GM21526 (cell line): Measurements from ENCODE around the gene FTCD.
"Not testable (repeated sequence)": the region's sequence is repeated elsewhere in the genome, so short reads cannot be mapped to it uniquely, and the experiment has no call there.

Source experiments
- ATAC-seq: cut with Tn5 transposase; IDR thresholded peaks from one replicate; pipeline ENCODE4 v1.9.1; 2021; ENCODE audit warnings: moderate library complexity; ENCODE audit not compliant: unreplicated experiment, low FRiP score

Gene FTCD

GRCh38 chr21:46188226-46189212 is 33.1 kb upstream of the FTCD start:
- ATAC-seq: no peak

DNA sequence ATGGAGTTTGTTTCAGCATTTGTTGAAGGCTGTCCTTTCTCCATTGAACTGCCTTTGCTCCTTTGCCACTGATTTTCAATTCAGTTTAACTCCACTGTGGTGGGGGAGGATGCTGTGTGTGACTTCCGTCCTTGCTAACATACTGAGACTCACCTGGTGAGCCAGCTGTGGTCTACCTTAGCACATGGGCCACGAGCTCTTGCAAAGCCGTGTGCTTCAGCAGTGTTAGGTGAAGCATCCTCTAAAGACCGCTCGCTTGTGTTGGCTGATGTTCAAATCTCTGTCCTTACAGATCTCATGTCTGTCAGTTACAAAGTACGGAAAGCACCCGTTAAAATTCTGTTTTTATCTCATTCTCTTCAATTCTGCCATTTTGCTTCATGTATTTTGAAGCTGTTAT is 32.4 kb upstream of the FTCD start:
- ATAC-seq: no peak

- no peak for ATAC-seq
Observed at GRCh38 chr21:46187261-46187660, 31.9 kb upstream of the FTCD start.

- no peak for ATAC-seq
Observed at GRCh38 chr21:46185716-46186115, 30.3 kb upstream of the FTCD start.

DNA sequence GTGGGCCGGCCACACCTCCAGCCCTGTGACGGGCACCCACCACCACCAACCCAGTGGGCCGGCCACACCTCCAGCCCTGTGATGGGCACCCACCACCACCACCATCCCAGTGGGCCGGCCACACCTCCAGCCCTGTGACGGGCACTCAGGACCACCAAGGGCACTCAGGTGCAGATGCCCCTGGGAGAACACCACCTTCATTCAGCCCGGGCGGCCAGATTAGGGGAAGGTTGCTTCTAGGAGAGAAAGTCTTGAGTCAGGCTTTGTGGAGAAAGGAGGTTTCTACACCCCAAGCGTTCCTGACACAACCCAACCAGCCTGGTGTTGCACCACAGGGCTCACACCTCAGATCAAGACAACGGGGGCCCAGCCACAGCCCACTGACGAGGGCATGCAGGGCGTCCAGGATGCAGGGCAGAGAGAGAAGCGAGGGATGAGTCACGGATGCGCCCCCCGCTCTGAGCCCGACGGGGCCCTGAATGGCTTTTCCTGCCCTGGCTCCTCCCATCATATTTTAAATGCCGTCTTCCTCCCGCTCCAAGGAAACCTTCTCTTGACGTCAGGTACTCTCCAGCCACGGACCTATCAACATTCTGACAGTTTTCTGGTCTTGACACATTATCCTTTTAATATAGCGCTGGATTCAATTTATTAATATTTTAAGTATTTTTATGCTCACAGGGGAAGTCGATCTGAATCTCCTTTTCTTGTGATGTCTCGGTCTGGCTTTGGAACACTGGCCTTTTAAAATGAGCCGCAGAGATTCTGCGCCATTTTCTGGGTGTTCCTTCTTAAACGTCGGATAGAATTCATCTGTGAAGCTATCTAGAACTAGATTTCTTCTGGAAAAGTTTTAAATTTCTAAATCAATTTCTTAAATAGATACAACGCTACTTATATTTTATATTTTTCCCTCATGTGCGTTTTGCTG is 29.5 kb upstream of the FTCD start:
- no peak for ATAC-seq

- ATAC-seq: no peak
Observed at GRCh38 chr21:46183910-46184624, 28.7 kb upstream of the FTCD start, which contains the start of gene SPATC1L. TSS of gene SPATC1L (minus strand) at chr21:46184459. CDS start at chr21:46182816, 1,643 bp downstream.

DNA sequence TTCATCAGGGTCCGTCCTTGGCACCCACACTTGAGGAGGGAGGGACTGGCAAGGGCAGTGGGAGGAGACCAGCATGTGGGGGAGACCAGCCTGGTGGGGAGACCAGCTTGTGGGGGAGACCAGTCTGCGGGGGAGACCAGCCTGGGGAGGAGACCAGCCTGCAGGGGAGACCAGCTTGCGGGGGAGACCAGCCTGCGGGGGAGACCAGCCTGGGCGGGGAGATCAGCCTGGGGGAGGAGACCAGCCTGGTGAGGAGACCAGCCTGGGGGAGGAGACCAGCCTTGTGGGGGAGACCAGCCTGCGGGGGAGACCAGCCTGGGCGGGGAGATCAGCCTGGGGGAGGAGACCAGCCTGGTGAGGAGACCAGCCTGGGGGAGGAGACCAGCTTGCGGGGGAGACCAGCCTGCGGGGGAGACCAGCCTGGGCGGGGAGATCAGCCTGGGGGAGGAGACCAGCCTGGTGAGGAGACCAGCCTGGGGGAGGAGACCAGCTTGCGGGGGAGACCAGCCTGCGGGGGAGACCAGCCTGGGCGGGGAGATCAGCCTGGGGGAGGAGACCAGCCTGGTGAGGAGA is 28.0 kb upstream of the FTCD start:
- ATAC-seq: not testable (repeated sequence)

DNA sequence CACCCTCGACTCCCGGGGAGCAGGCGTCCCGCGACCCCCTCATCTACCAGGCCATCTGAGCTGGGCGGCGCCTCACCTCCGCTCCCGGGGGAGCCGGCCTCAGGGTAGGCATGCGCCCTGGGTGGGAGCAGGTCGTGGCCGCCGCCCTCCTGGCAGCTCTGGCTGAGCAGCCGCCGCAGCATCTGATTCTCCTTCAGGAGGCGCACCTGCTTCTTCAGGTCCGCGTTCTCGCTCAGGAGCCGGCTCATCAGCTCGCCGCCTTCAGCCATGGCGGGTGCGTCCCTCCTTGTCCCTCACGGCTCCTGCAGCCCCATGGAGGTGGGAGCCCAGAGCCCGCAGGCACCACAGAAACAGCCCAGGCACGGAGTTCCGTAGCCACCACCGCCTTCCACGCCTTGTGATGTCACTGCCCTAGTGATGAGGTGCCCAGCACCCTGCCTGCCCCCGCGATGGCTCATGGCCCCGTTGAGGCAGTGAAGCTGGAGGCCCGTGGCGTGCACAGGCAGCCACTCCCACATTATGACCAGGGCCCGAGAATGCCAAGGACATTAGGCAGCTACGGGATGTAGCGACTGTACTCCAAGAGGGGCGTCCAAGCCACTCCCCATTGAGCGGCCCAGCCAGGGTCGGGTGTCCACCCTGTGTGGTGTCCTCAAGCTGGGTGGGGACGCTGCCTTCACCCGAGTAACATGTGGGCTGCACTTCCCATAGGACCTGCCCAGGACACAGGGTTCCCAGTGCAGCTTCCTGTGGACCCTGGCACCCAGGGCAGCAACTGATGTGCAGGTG is 27.4 kb upstream of the FTCD start:
- no peak for ATAC-seq

- no peak for ATAC-seq
Observed at GRCh38 chr21:46181953-46182547, 26.7 kb upstream of the FTCD start.

GRCh38 chr21:46181436-46181835 is 26.1 kb upstream of the FTCD start:
- ATAC-seq: no peak

DNA sequence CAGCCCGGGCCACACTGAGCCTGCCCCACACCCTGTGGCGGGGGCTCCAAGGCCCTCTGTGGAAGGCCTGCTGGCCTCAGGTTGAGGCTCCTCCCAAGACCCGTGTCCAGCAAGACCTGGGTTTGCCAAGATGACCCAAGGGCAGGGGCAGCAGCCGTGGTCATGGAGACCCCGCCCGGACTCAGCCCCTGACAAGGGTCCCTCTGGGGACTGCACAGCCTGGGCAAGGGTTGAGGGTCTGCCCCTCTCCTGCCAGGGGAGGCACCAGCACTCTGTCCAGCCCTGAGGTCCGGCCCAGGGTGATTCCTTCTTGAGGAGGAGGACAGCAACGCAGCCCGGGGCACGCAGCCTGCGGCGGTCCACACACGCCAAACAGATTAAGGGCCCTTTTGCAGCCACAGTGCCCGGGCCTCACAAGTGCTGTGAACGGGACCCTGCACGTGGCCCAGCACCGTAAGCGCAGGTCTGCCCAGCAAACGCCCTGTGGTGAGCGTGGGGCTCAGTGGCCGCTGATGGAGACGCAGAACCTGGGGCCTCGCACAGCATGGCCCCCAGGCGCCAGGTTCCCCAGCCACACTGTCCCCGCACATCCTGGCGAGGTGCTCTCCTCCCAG is 25.5 kb upstream of the FTCD start:
- no peak for ATAC-seq

DNA sequence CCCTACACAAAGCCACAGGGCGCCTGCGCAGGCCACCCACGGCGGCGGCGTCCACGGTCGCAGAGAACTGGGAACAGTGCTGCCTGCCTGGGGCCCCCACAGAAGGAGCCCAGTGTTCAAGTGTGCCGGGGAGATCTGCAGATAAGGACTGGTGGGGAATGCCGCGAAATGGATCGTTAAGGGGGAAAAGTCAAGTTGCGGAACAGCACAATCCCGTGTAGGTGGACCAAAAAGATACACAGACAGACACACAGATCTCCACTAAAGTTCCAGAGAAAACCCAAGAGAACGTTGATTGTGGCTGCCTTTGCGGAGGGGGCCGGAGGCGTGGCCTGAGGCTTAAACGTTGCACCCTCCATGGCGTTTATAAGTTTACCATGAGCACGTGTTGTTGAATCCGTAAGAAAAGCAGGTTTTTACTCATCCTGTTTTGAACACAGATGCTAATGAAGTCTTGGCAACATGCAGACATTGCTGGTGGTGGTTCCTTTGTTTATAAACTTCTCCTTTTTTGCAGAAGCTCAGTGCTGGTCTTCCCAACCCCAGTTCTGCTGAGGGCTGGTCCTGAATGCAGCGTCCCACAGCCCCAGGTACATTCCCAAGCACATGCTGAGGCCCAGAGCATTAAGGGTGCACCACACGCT is 24.8 kb upstream of the FTCD start:
- no peak for ATAC-seq

GRCh38 chr21:46179708-46180078 is 24.3 kb upstream of the FTCD start:
- no peak for ATAC-seq

DNA sequence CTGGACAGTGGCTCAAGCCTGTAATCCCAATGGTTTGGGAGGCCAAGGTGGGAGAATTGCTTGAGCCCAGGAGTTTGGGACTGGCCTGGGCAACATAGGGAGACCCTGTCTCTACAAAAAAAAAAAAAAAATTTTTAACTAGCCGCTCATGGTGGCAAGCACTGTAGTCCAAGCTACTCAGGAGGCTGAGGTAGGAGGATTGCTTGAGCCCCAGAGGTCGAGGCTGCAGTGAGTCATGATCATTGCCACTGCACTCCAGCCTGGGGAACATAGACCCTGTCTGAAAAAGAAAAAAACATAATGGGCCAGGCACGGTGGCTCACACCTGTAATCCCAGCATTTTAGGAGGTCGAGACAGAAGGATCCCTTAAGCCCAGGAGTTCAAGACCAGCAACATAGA is 23.6 kb upstream of the FTCD start:
- no peak for ATAC-seq

DNA sequence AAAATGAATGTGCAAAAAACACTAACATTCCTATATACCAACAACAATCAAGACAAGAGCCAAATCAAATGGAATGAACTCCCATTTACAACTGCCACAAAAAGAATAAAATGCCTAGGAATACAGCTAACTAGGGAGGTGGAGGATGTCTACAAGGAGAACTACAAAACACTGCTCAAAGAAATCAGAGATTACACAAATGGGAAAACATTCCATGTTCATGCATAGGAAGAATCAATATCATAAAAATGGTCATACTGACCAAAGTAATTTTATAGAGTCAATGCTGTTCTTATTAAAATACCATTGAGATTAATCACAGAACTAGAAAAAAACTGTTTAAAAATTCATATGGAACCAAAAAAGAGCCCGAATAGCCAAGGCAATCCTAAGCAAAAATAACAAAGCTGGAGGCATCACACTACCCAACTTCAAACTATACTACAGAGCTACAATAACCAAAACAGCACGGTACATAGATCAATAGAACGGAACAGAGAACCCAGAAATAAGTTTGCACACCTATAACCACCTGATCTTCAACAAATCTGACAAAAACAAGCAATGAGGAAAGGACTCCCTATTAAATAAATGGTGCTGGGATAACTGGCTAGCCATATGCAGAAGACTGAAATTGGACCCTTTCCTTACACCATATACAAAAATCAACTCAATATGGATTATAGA is 21.2 kb upstream of the FTCD start:
- ATAC-seq: not testable (repeated sequence)

- ATAC-seq: no peak
Observed at GRCh38 chr21:46173573-46173972, 18.2 kb upstream of the FTCD start.

- no peak for ATAC-seq
Observed at GRCh38 chr21:46172863-46173528, 17.6 kb upstream of the FTCD start.
